Right atrium auricular region (tissue), 2 donors: ENCODE data around the gene MTRR. TPM values are rescaled to one million over a fixed set of nuclear protein-coding genes. Genes with fewer than 3 reads are reported as not detected.
"Not testable (repeated sequence)": the region's sequence is repeated elsewhere in the genome, so short reads cannot be mapped to it uniquely, and the experiment has no call there.

Source experiments
- DNase-seq: peaks from one replicate; pipeline ENCODE4 v3.0.0-alpha.2; 2019; ENCODE audit warnings: low spot score
- H3K27ac ChIP-seq, 2 donors: fragments of 200-600 bp; sonication (generic); 1 replicate in 1 of 2; 2 replicates in 1 of 2; pipeline ENCODE4 v1.5.1; 2016 to 2019
- H3K27me3 ChIP-seq, 2 donors: fragments of 200-600 bp; sonication (generic); one replicate each; pipeline versions ENCODE4 v1.5.1 to v1.6.0; 2017 to 2019
- H3K36me3 ChIP-seq: fragments of 200-600 bp; sonication (generic); one replicate; pipeline ENCODE4 v1.5.1; 2016
- H3K4me1 ChIP-seq, 2 donors: fragments of 200-600 bp; sonication (generic); one replicate each; pipeline versions ENCODE4 v1.5.1 to v1.6.0; 2017 to 2019
- H3K4me3 ChIP-seq, 2 donors: fragments of 200-600 bp; sonication (generic); 1 replicate in 1 of 2; 2 replicates in 1 of 2; pipeline ENCODE4 v1.5.1; 2017 to 2019; ENCODE audit warnings: mild to moderate bottlenecking in 1 of 2, moderate library complexity in 1 of 2
- H3K9me3 ChIP-seq, 2 donors: fragments of 200-600 bp; sonication (generic); one replicate each; pipeline ENCODE4 v1.5.1; 2019
- total RNA-seq, 2 donors: library from RNA; depleted of rRNA; stranded (reverse); fragments of >200 nt; gene quantifications; one replicate each; pipeline ENCODE4 v1.1.0, GENCODE V29; 2016
- TF ChIP-seq, protein P1 (sequence below), 2 donors: fragments of 200-600 bp; sonication (generic); IDR thresholded peaks; one replicate each; pipeline ENCODE4 v1.5.1; 2019; ENCODE audit warnings: antibody characterized with exemption in 2 of 2

The MTRR gene
- total RNA-seq, 2 donors from 2014 or later, result 16.2 to 31.3 TPM

GRCh38 chr5:7907612-7908011, 38.7 kb downstream of the MTRR start:
- peaks cover 8% of the 10 kb centered on the region for H3K36me3 ChIP-seq
- no peaks in the 10 kb centered on the region for H3K4me1 ChIP-seq
- H3K9me3 ChIP-seq, result peaks cover 0 to 27% of the 10 kb centered on the region in 2 donors
- no peak overlapping the region for H3K4me3 ChIP-seq
- no peaks in the 10 kb centered on the region for H3K27me3 ChIP-seq
- H3K27ac ChIP-seq, result no peak overlapping the region
- TF ChIP-seq, protein P1, sequence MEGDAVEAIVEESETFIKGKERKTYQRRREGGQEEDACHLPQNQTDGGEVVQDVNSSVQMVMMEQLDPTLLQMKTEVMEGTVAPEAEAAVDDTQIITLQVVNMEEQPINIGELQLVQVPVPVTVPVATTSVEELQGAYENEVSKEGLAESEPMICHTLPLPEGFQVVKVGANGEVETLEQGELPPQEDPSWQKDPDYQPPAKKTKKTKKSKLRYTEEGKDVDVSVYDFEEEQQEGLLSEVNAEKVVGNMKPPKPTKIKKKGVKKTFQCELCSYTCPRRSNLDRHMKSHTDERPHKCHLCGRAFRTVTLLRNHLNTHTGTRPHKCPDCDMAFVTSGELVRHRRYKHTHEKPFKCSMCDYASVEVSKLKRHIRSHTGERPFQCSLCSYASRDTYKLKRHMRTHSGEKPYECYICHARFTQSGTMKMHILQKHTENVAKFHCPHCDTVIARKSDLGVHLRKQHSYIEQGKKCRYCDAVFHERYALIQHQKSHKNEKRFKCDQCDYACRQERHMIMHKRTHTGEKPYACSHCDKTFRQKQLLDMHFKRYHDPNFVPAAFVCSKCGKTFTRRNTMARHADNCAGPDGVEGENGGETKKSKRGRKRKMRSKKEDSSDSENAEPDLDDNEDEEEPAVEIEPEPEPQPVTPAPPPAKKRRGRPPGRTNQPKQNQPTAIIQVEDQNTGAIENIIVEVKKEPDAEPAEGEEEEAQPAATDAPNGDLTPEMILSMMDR (IDR thresholded peaks at IDR 0.05), result no peak
- no peak for DNase-seq

GRCh38 chr5:7908317-7908716, 39.4 kb downstream of the MTRR start:
- Histone ChIP-seq H3K4me3 (no peak overlapping the region), H3K4me1 (no peaks in the 10 kb centered on the region), H3K27me3 (no peaks in the 10 kb centered on the region), H3K36me3 (peaks cover 8% of the 10 kb centered on the region), H3K27ac (no peak overlapping the region), H3K9me3 (peaks cover 0 to 29% of the 10 kb centered on the region in 2 donors)
- TF ChIP-seq, protein P1 (IDR thresholded peaks at IDR 0.05), result no peak
- no peak for DNase-seq

DNA sequence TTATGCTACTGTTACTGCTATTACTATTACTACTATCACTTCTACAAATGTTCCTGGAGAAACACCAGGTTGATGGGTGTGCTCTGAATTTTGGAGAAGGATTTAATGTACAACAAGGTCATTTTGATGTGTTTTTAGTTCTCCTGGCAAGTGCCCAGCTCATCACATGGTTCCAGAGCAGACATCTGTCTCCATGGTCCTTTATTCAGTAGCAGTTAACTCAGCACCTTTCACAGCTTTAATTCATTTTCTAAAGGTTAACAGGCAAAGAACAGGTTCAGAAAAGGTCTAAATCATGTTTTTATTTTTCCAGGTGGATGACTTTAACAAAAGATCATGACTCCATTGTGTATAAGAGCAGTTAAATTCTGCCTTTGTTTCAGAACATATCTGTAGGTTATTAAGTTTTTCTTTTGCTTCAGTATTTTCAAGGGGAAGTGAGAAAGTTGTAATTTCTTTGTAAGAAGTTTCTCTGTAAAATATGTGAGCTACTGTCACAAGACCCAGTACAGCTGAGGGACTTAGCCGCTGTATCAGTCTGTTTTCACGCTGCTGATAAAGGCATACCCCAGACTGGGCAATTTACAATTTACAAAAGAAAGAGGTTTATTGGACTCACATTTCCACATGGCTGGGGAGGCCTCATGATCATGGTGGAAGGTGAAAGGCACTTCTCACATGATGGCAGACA, 41.9 kb downstream of the MTRR start:
- Histone ChIP-seq H3K4me3 (no peak overlapping the region), H3K27me3 (no peaks in the 10 kb centered on the region), H3K9me3 (peaks cover 0 to 29% of the 10 kb centered on the region in 2 donors), H3K36me3 (peaks cover 8% of the 10 kb centered on the region), H3K27ac (no peak overlapping the region), H3K4me1 (no peaks in the 10 kb centered on the region)
- TF ChIP-seq, protein P1 (IDR thresholded peaks at IDR 0.05), result no peak
- no peak for DNase-seq

DNA sequence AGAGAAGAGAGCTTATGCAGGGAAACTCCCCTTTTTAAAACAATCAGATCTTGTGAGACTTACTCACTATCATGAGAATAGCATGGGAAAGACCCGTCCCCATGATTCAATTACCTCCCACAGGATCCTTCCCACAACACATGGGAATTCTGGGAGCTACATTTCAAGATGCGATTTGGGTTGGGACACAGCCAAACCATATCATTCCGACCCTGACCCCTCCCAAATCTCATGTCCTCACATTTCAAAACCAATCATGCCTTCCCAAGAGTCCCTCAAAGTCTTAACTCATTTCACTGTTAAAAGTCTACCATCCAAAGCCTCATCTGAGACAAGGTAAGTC, 42.5 kb downstream of the MTRR start:
- H3K36me3 ChIP-seq, H3K4me1 ChIP-seq, H3K27ac ChIP-seq, DNase-seq, H3K4me3 ChIP-seq, H3K27me3 ChIP-seq: not testable (repeated sequence)
- H3K9me3 ChIP-seq, result peaks cover 0 to 29% of the 10 kb centered on the region in 2 donors

DNA sequence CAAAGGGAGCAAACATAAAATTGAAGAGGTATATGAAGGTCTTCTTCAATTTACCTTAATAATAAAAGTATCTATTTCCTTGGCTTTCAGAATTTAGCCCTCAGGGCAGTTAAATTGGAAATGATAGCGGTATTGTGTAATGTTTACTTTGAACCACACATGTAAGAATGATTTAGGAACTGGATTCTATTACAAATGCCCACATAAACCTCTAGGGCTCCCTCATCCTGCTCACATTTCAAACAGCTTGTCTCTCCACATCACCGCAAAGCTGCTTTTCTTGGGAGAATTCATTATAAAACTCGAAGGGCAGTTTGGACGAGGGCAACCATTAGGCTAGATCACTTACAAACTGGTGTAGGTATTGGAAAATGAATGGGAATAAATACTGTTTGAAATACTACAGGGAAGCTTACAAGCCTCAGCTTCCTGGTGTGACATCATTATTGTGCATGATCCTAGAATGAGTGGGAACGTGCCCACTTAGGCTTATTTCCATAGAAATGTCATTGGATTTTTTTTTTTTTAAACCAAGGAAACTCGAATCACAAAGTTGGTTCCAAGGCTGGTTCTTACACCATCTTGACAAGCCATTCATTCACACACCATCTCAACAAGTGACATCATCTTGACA, 47.3 kb downstream of the MTRR start:
- Histone ChIP-seq H3K4me1 (no peaks in the 10 kb centered on the region), H3K4me3 (no peak overlapping the region), H3K9me3 (peaks cover 0 to 6% of the 10 kb centered on the region in 2 donors), H3K27ac (no peak overlapping the region), H3K36me3 (no peaks in the 10 kb centered on the region), H3K27me3 (no peaks in the 10 kb centered on the region)
- TF ChIP-seq, protein P1 (IDR thresholded peaks at IDR 0.05), result no peak
- no peak for DNase-seq

GRCh38 chr5:7917130-7918123, 48.5 kb downstream of the MTRR start:
- Histone ChIP-seq H3K27me3 (no peaks in the 10 kb centered on the region), H3K4me1 (no peaks in the 10 kb centered on the region), H3K4me3 (no peak overlapping the region), H3K27ac (no peak overlapping the region), H3K36me3 (no peaks in the 10 kb centered on the region), H3K9me3 (peaks cover 0 to 4% of the 10 kb centered on the region in 2 donors)
- no peak for DNase-seq
- TF ChIP-seq, protein P1 (IDR thresholded peaks at IDR 0.05), result no peak
